Measurements from ENCODE around the gene HLTF.

DNA sequence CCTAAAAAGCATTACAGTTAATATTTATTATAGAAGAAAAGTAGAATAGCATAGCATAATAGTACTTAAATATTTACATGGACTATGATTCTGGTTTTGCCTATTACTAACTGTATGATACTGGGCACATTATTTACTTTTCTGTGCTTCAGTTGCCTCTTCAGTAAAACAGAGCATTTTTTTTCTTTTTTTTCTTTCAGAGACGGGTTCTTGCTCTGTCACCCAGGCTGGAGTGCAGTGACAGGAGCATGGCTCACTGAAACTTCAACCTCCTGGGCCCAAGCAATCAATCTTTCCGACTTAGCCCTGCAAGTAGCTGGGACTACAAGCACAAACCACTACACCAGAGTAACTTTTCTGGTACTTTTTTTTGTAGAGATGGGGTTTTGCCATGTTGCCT is 48.0 kb downstream of the HLTF start:
- TF ChIP-seq CTCF (IDR thresholded peaks at IDR 0.05) (no peak), POLR2A (IDR thresholded peaks at IDR 0.05) (no peak)

Data from thyroid gland (tissue), 4 donors.